DOHH2 (cell line): ENCODE results near the gene IGFBP2.
A peak's percentile ranks its signal among the peaks of the same experiment; 100 is the strongest.

Experiments
- H3F3A ChIP-seq: fragments of 200-600 bp; sonication (generic), shearing (Covaris generic); 2 replicates; pipeline ENCODE4 v1.6.0; 2016; ENCODE audit warnings: antibody characterized with exemption, mild to moderate bottlenecking; ENCODE audit not compliant: control insufficient read depth, insufficient read depth
- H3K27ac ChIP-seq: fragments of 200-600 bp; sonication (generic); 2 replicates; pipeline ENCODE4 v1.5.1; 2014; ENCODE audit warnings: low read depth, mild to moderate bottlenecking, low read length, moderate library complexity
- H3K27me3 ChIP-seq: fragments of 200-600 bp; sonication (generic); 2 replicates; pipeline ENCODE4 v1.6.1; 2014; ENCODE audit warnings: mild to moderate bottlenecking, low read length, mixed read lengths; ENCODE audit not compliant: control insufficient read depth
- H3K36me3 ChIP-seq: fragments of 200-600 bp; sonication (generic); 2 replicates; pipeline ENCODE4 v1.6.1; 2014; ENCODE audit warnings: mild to moderate bottlenecking, low read length, moderate library complexity, mixed read lengths; ENCODE audit not compliant: control insufficient read depth
- H3K4me1 ChIP-seq: fragments of 200-600 bp; sonication (generic); 2 replicates; pipeline ENCODE4 v1.6.1; 2014; ENCODE audit warnings: mild to moderate bottlenecking, low read length, mixed read lengths; ENCODE audit not compliant: control insufficient read depth
- H3K4me2 ChIP-seq: fragments of 200-600 bp; sonication (generic); 2 replicates; pipeline ENCODE4 v1.6.0; 2014; ENCODE audit warnings: mild to moderate bottlenecking, low read length, moderate library complexity
- H3K4me3 ChIP-seq: fragments of 200-600 bp; sonication (generic); 2 replicates; pipeline ENCODE4 v1.5.1; 2014; ENCODE audit warnings: mild to moderate bottlenecking, low read length, mixed read lengths
- H3K79me2 ChIP-seq: fragments of 200-600 bp; sonication (generic); 2 replicates; pipeline ENCODE4 v1.6.1; 2014; ENCODE audit warnings: mild to moderate bottlenecking, low read length, mixed read lengths; ENCODE audit not compliant: control insufficient read depth
- H3K9me2 ChIP-seq: fragments of 200-600 bp; sonication (generic); replicated peaks from 2 replicates; pipeline ENCODE4 v1.6.1; 2014; ENCODE audit warnings: mild to moderate bottlenecking, low read length, mixed read lengths; ENCODE audit not compliant: control insufficient read depth
- H3K9me3 ChIP-seq: fragments of 200-600 bp; sonication (generic); 2 replicates; pipeline ENCODE4 v1.6.1; 2014; ENCODE audit warnings: antibody characterized with exemption, low read length, mixed read lengths; ENCODE audit not compliant: control insufficient read depth, insufficient read depth
- H4K20me1 ChIP-seq: fragments of 200-600 bp; sonication (generic); 2 replicates; pipeline ENCODE4 v1.6.0; 2014; ENCODE audit warnings: low read depth, mild to moderate bottlenecking, antibody characterized with exemption, low read length, moderate library complexity; ENCODE audit not compliant: control insufficient read depth, insufficient read depth
- EZH2phosphoT487 ChIP-seq: fragments of 200-600 bp; sonication (generic); IDR thresholded peaks from 2 replicates; pipeline ENCODE4 v1.6.1; 2017; ENCODE audit warnings: borderline replicate concordance, mild to moderate bottlenecking, antibody characterized with exemption, low read length, moderate library complexity, mixed read lengths
- TF ChIP-seq, protein P1 (sequence below): fragments of 200-600 bp; sonication (generic); IDR thresholded peaks from one replicate; pipeline ENCODE4 v1.5.1; 2014; ENCODE audit warnings: antibody characterized with exemption, mild to moderate bottlenecking, low read depth, low read length; ENCODE audit not compliant: poor library complexity, severe bottlenecking

Gene IGFBP2

GRCh38 chr2:216698293-216698692 lies 65.1 kb downstream of the IGFBP2 start:
- TF ChIP-seq EZH2phosphoT487 = no peak
- TF ChIP-seq, protein P1, sequence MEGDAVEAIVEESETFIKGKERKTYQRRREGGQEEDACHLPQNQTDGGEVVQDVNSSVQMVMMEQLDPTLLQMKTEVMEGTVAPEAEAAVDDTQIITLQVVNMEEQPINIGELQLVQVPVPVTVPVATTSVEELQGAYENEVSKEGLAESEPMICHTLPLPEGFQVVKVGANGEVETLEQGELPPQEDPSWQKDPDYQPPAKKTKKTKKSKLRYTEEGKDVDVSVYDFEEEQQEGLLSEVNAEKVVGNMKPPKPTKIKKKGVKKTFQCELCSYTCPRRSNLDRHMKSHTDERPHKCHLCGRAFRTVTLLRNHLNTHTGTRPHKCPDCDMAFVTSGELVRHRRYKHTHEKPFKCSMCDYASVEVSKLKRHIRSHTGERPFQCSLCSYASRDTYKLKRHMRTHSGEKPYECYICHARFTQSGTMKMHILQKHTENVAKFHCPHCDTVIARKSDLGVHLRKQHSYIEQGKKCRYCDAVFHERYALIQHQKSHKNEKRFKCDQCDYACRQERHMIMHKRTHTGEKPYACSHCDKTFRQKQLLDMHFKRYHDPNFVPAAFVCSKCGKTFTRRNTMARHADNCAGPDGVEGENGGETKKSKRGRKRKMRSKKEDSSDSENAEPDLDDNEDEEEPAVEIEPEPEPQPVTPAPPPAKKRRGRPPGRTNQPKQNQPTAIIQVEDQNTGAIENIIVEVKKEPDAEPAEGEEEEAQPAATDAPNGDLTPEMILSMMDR = no peak
- peaks cover 48% of the 10 kb centered on the region for H3K27me3 ChIP-seq
- no peaks in the 10 kb centered on the region for H3F3A ChIP-seq
- no peak overlapping the region for H3K4me2 ChIP-seq
- H3K27ac ChIP-seq = no peak overlapping the region
- no peaks in the 10 kb centered on the region for H3K79me2 ChIP-seq
- no peaks in the 10 kb centered on the region for H4K20me1 ChIP-seq
- no peaks in the 10 kb centered on the region for H3K4me1 ChIP-seq
- H3K4me3 ChIP-seq = no peak overlapping the region
- no peaks in the 10 kb centered on the region for H3K9me3 ChIP-seq
- H3K36me3 ChIP-seq = no peaks in the 10 kb centered on the region
- H3K9me2 ChIP-seq = no peaks in the 10 kb centered on the region

DNA sequence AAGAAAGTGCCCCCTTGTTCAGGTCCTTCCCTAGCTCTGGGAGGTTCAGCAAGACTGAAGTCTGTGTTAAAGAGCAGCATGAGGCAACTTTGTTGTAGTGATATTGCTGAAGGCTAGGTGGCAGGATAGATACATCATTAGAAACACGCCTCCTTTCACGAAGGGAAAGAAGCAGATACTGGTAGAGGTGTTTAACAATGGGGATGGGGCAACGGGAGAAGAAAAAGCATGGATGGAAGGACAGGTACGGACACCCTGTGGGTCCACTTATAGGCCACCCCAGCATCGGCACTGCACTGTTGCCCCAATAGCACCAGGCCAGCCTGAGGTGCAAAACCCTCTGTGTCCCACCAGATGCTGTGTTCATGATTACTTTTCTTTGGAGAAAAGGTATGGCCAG lies 65.7 kb downstream of the IGFBP2 start:
- Histone ChIP-seq H3K4me2 (no peak overlapping the region), H3K9me3 (no peaks in the 10 kb centered on the region), H3F3A (no peaks in the 10 kb centered on the region), H3K27me3 (peaks cover 44% of the 10 kb centered on the region), H3K9me2 (no peaks in the 10 kb centered on the region), H4K20me1 (no peaks in the 10 kb centered on the region), H3K4me3 (no peak overlapping the region), H3K36me3 (no peaks in the 10 kb centered on the region), H3K27ac (no peak overlapping the region), H3K79me2 (no peaks in the 10 kb centered on the region), H3K4me1 (no peaks in the 10 kb centered on the region)
- TF ChIP-seq, protein P1 = peak; percentile 66
- TF ChIP-seq EZH2phosphoT487 = no peak

DNA sequence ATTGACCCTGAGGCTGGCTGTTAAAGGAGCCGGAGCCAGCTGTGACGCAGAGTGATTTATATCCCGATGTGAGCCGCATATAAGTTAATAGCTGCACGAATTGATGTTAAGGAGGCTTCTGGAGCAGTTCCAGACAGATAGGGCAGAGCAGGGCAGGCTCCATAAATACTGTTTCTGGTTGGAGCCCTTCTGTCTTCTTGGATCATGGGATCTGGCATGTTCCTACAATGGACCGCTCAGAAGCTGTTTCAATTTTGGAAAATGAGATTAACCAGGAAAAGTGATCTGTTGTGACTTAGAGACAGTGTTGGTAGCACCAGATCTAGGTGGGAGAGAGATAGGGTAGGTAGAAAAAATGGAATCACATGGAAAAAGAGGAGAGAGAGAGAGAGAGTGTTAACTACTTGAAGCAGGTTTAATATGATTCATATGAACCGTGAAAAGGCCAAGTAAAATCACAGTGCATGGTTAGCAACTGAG lies 66.9 kb downstream of the IGFBP2 start:
- no peak overlapping the region for H3K4me3 ChIP-seq
- H3K79me2 ChIP-seq = no peaks in the 10 kb centered on the region
- no peak overlapping the region for H3K27ac ChIP-seq
- H3K9me2 ChIP-seq = no peaks in the 10 kb centered on the region
- no peaks in the 10 kb centered on the region for H3F3A ChIP-seq
- H3K4me2 ChIP-seq = no peak overlapping the region
- no peaks in the 10 kb centered on the region for H3K4me1 ChIP-seq
- H3K27me3 ChIP-seq = peaks cover 36% of the 10 kb centered on the region
- no peaks in the 10 kb centered on the region for H3K36me3 ChIP-seq
- H4K20me1 ChIP-seq = no peaks in the 10 kb centered on the region
- no peaks in the 10 kb centered on the region for H3K9me3 ChIP-seq
- TF ChIP-seq, protein P1 = no peak
- TF ChIP-seq EZH2phosphoT487 = no peak
